Neural progenitor cell (in vitro differentiated cells): Measurements from ENCODE around the gene C1GALT1C1L.

ENCODE experiments used
- CTCF ChIP-seq: fragments of 200-600 bp; sonication (generic); IDR thresholded peaks from 2 replicates; pipeline ENCODE4 v1.5.1; 2017; ENCODE audit warnings: antibody characterized with exemption, mild to moderate bottlenecking
- EZH2 ChIP-seq: fragments of 200-600 bp; sonication (generic); IDR thresholded peaks from 2 replicates; pipeline ENCODE4 v1.6.1; 2017; ENCODE audit warnings: antibody characterized with exemption, mild to moderate bottlenecking, moderate library complexity
- EZH2phosphoT487 ChIP-seq: fragments of 200-600 bp; sonication (generic); IDR thresholded peaks from 2 replicates; pipeline ENCODE4 v1.6.1; 2017; ENCODE audit warnings: antibody characterized with exemption

- TF ChIP-seq CTCF = no peak
- no peak for TF ChIP-seq EZH2phosphoT487
- no peak for TF ChIP-seq EZH2
These were observed 49.5 kb upstream of the C1GALT1C1L start for GRCh38 chr2:43725711-43726246.
